ENCODE measurements around the gene PLXNA1.

The PLXNA1 gene

GRCh38 chr3:127031845-127032244 lies 48.9 kb downstream of the PLXNA1 start:
- FAIRE-seq, result no peak
- DNase-seq (ENCODE audit: insufficient read length, low spot score), result no peak

- FAIRE-seq (no peak), DNase-seq (ENCODE audit: insufficient read length, low spot score) (no peak)
These were observed 49.5 kb downstream of the PLXNA1 start for GRCh38 chr3:127032296-127032990.
